ENCODE results near the gene MVD.
A peak's percentile ranks its signal among the peaks of the same experiment; 100 is the strongest.

MVD gene

GRCh38 chr16:88639231-88640038, 23.5 kb downstream of the MVD start:
- DNase-seq: no peak

GRCh38 chr16:88638323-88639230, 24.3 kb downstream of the MVD start, which contains the start of gene IL17C:
IL17C (plus strand) TSS chr16:88638572; CDS start chr16:88638642, 70 bp downstream.
- DNase-seq: no peak

GRCh38 chr16:88636488-88637265, 26.2 kb downstream of the MVD start:
- DNase-seq: no peak

DNA sequence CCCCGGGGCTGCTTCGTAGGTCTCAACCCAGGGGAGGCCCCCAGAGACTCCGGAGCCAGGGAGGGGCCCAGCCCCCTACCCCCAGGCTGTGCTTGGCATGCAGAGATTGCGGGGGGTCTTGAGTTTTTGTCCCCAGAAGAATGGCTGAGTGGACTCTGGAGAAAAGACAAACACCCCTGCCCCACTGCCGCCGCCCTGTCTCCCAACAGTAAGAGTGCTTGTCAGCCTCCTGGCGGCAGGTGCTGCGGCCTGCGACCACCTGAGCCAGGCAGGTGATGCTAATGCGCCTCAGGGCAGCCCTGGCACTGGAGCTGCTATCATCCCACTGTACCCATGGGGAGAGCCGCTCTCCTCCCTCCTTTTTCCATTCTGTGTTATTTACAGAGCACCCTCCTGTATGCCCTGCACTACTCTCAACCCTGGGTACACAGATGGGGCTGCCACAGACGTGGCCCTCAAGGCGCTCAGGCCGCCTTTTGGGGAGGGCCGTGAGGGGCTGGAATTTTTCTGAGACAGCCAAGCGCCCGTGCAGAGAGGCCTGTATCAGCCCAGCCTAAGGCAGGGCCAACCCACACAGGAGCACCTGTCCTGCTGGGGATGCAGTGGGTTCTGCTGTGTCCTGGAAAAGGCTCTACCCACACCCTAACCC, 27.1 kb downstream of the MVD start:
- DNase-seq: no peak

DNA sequence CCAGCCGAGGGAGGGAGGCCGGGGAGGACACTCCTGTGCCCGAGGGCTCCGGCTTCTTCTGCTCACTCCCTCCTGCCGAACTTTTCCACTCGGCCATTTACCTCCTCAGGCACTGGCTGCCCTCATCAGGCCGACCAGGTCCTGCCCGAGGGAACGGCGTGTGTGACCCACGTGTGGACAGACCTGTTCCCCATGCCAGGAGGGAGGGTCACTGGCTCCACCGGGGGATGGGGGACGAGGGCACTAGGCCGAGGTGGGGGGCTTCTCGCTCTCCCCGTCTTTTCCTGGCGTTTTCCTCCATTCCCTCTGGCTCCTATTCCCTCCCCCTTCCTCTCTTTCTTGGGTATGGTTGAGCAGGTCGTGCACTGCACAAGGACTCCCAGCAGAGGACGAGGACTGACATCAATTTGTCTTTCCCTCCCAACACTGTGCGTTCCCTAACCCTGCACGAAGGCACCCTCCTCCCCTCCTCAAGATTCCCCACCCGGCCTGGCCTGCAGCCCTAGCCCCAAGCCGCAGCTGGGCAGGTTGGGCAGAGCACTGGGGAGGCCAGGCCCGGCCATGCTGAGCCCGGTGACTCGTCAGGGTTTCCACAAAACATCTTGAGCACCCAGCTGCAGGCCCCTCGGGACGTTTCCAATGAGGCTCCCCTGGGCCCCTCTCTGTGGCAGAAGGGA, 27.8 kb downstream of the MVD start:
- DNase-seq: peak in 1 of 3 donors; percentile 13

GRCh38 chr16:88634141-88634993, 28.5 kb downstream of the MVD start:
- peak; percentile 93 to 95 (median 95) for DNase-seq

DNA sequence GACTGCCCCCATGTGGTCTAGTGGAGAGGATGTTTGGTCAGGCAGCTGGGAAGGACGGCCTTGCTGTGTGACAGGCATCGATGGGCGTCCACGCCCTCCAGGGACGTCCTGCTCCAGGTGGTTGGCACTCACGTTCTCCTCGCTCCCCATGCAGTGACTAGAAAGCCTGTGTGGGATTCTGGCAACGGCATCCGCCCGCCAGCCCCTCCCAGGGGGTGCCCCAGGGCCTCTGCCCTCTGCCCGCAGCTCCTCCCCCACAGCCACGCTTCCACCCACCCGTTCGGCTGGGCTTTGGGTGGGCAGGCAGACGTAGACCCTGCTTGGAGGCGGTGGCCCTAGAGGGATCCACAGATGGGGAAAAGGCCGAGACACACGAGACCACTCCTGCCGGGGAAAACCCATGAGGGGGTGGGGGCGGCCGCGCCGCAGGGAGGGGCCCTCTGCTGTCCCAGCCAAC, 29.2 kb downstream of the MVD start:
- peak; percentile 81 to 88 (median 83) for DNase-seq

GRCh38 chr16:88632587-88632930, 30.3 kb downstream of the MVD start:
- DNase-seq: no peak

DNA sequence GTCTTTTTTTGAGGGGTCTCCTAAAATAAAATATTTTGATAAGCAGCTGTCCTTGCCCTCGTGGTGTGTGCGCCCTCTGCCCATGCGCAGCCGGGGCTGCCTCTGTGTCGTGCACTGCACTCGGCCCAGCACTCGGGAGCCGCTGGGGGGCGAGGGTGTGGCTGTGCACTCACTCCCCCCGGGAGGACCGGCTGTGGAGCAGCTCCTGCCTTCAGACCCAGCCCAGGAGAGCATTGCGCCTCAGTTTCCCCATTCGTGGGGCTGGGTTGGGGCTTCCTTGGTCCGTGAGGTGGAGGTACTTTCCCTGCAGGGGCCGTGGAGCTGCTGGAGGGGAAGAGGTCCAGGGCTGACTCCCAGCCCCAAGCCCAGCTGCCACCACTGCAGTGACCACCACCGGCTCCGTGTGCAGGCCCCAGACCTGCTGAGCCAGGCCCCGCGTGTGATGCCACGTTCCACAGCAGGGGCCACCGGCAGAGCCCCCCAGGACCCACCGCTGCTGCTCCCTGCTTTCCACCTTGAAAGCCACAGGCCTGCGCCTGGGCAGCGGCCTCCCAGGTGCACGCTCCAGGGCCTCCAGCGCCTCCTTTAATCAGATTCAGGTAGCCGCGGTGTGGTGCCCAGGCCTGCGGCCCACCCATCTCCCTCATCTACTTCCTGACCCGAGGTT, 30.8 kb downstream of the MVD start:
- no peak for DNase-seq

DNA sequence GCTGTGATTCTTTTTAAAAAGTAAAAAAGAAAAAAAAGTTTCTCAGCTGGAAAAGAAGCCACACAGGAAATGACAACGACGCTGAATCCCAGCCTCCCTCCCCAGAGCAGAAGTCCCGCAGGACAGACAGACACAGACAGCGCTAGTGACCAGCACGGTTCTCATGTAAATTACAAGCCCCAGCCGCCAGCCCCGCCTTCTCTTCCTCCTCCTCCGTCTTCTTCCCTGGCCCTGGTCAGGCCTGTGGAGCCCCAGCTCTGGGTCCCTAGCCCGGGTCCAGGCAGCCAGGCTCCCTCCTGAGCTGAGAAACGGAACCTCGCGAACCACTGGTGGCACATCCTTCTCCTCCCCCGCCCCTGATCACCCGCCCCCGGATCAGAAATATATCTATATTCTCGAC, 31.5 kb downstream of the MVD start:
- DNase-seq: peak in 1 of 3 donors; percentile 15

GRCh38 chr16:88630941-88631340, 31.9 kb downstream of the MVD start:
- DNase-seq: no peak

DNA sequence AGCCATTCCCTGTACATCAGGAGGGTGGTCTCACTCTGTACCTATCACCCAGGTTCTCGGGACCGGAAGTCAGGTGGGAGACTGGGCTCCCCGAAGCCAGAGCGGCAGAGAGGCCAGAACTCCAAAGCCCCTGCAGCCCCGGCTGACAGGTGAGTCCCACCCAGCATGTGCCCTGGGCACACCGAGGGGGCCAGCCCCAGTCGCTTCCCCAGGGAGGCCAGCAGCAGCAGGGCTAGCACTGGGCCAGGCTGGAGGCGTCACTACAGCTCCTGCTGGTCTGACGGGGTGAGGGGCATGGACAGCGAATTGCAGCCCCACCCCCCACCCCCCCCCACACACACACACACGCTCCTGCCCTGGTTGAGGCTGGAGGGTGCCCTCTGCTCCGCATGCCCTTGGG, 32.5 kb downstream of the MVD start:
- no peak for DNase-seq

- DNase-seq: no peak
Observed at GRCh38 chr16:88629835-88630234, 33.1 kb downstream of the MVD start.

- peak; percentile 29 to 55 (median 33) for DNase-seq
Observed at GRCh38 chr16:88628512-88628974, 34.3 kb downstream of the MVD start.

GRCh38 chr16:88627531-88628411, 35.1 kb downstream of the MVD start:
- DNase-seq: no peak

DNA sequence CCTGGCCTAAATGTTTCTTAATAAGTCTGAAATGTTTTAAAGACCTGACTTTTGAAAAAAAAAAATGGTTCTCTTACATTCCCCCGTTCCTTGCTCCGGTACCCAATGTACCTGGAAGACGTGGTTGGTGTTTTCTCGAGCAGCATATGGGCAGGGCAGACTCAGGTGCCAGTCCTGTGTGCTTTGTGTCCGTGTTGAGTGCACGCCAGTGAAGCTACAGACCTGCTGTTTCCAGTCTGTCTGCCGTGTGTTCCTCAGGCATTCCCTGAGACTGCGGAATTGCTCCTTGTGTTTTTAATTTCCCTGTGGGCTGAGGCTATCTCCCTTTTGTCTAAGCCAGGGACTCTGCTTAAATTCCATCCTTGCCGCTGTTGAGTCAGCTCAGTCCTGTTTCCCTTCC, 36.2 kb downstream of the MVD start:
- DNase-seq: no peak

GRCh38 chr16:88624977-88625576, 37.8 kb downstream of the MVD start:
- no peak for DNase-seq

- no peak for DNase-seq
Observed at GRCh38 chr16:88624481-88624880, 38.4 kb downstream of the MVD start.

DNA sequence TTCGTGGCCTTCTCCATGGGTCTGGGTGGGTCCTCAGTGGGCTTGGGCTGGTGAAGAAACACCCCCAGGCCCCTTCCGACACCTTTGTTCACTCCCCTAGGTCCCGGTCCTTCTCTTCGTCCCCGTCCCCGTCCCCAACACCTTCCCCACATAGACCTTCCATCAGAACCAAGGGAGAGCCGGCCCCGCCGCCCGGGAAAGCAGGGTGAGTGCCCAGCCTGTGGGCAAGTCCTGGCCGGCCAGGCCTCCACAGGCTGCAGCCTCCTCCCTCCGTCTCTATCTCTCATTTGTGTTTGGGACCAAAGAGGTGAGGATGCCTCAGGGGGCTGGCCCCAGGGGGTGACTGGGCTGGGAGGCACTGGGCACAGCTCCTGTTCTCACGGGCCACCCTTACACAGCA, 39.0 kb downstream of the MVD start:
- DNase-seq: no peak
